ENCODE data around the gene ARL4A. TPM values are rescaled to one million over a fixed set of nuclear protein-coding genes. Genes with fewer than 3 reads are reported as not detected.

Gene ARL4A
- total RNA-seq, 1 experiment from 2014 or later = 18.3 TPM

GRCh38 chr7:12638851-12639456 lies 48.5 kb upstream of the ARL4A start:
- intact Hi-C loops (cut with micrococcal nuclease; ENCODE audit: unreplicated experiment) = loop anchor here (2.0 kb wide), 1 partner anchor 624 kb away; no protein-coding TSS in a partner anchor
- BruUV-seq (replicated peaks) = no TSS peak
- H3K36me3 ChIP-seq (ENCODE audit: insufficient read depth, low read length, poor library complexity, severe bottlenecking) = no peaks in the 10 kb centered on the region
- no peak overlapping the region for H3K27ac ChIP-seq (ENCODE audit: low read depth, low read length, poor library complexity, severe bottlenecking)
- CTCF ChIA-PET = interaction anchor here (1.5 kb wide), 1 partner anchor 47 kb away, joined by 5 read pairs; no protein-coding TSS in a partner anchor
- no peaks in the 10 kb centered on the region for H3K27me3 ChIP-seq (replicated peaks; ENCODE audit: insufficient read depth, low read depth, low read length, poor library complexity)
- no peak overlapping the region for H3K4me3 ChIP-seq (ENCODE audit: low read depth, low read length, poor library complexity, severe bottlenecking)
- DNase-seq (ENCODE audit: low spot score) = peak; percentile 66
- H3K4me1 ChIP-seq (ENCODE audit: insufficient read depth, low read length, poor library complexity, severe bottlenecking) = no peaks in the 10 kb centered on the region
- peak; percentile 65 for TF ChIP-seq CTCF (conservative IDR thresholded peaks at IDR 0.05; ENCODE audit: low read depth, low read length)
- no peak for TF ChIP-seq EZH2 (IDR thresholded peaks at IDR 0.05; ENCODE audit: borderline replicate concordance, low read depth, low read length, poor library complexity, severe bottlenecking)
- POLR2A ChIA-PET (ENCODE audit: low non-redundant PET) = no interaction called here
- no peaks in the 10 kb centered on the region for H3K9me3 ChIP-seq (ENCODE audit: low read depth, low read length, poor library complexity, severe bottlenecking)

DNA sequence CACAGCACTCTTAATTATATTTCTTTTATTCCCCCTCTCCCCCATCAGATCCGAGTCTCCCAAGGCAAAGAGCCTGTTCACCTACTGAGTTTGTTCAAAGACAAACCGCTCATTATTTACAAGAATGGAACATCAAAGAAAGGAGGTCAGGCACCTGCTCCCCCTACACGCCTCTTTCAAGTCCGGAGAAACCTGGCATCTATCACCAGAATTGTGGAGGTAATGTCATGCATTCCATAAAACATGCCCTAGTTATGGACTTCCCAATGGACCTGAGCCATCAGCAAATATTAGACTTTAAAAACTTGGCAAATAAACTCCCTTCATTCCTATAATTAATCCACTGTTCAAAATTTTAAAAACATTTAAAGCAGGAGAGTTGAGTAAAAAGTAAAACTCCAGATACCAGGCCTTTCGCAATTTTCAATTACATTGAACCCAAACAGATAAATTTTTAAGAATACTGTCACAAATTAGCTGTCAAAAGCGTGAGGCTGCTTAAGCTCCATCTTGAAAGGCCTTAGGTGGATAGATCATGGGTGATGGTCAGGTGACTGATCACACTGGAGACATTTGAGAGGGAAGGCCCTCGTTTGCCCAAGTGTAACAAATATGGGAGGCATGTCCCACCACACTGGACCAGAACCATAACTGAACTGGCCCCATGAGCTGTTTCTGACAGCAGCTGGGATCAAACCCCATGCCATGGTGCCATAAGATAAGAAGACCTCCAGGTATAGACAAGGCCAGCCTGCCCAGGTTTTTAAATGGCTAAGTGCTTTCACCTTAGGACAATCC lies 46.9 kb upstream of the ARL4A start:
- H3K4me3 ChIP-seq (ENCODE audit: low read depth, low read length, poor library complexity, severe bottlenecking) = no peak overlapping the region
- POLR2A ChIA-PET (ENCODE audit: low non-redundant PET) = no interaction called here
- H3K4me1 ChIP-seq (ENCODE audit: insufficient read depth, low read length, poor library complexity, severe bottlenecking) = no peaks in the 10 kb centered on the region
- H3K27me3 ChIP-seq (replicated peaks; ENCODE audit: insufficient read depth, low read depth, low read length, poor library complexity) = no peaks in the 10 kb centered on the region
- no peaks in the 10 kb centered on the region for H3K9me3 ChIP-seq (ENCODE audit: low read depth, low read length, poor library complexity, severe bottlenecking)
- DNase-seq (ENCODE audit: low spot score) = no peak
- no TSS peak for BruUV-seq (replicated peaks)
- no peak overlapping the region for H3K27ac ChIP-seq (ENCODE audit: low read depth, low read length, poor library complexity, severe bottlenecking)
- H3K36me3 ChIP-seq (ENCODE audit: insufficient read depth, low read length, poor library complexity, severe bottlenecking) = no peaks in the 10 kb centered on the region
- intact Hi-C loops (cut with micrococcal nuclease; ENCODE audit: unreplicated experiment) = no loop called here
- CTCF ChIA-PET = interaction anchor here (1.4 kb wide), 1 partner anchor 46 kb away, joined by 3 read pairs; no protein-coding TSS in a partner anchor
- TF ChIP-seq EZH2 (IDR thresholded peaks at IDR 0.05; ENCODE audit: borderline replicate concordance, low read depth, low read length, poor library complexity, severe bottlenecking) (no peak), CTCF (conservative IDR thresholded peaks at IDR 0.05; ENCODE audit: low read depth, low read length) (no peak)

- CTCF ChIA-PET = interaction anchor here (1.4 kb wide), 1 partner anchor 46 kb away, joined by 3 read pairs; no protein-coding TSS in a partner anchor
- no peak overlapping the region for H3K27ac ChIP-seq (ENCODE audit: low read depth, low read length, poor library complexity, severe bottlenecking)
- no peaks in the 10 kb centered on the region for H3K9me3 ChIP-seq (ENCODE audit: low read depth, low read length, poor library complexity, severe bottlenecking)
- no peak for DNase-seq (ENCODE audit: low spot score)
- no TSS peak for BruUV-seq (replicated peaks)
- H3K36me3 ChIP-seq (ENCODE audit: insufficient read depth, low read length, poor library complexity, severe bottlenecking) = no peaks in the 10 kb centered on the region
- no peak overlapping the region for H3K4me3 ChIP-seq (ENCODE audit: low read depth, low read length, poor library complexity, severe bottlenecking)
- POLR2A ChIA-PET (ENCODE audit: low non-redundant PET) = no interaction called here
- no peak for TF ChIP-seq EZH2 (IDR thresholded peaks at IDR 0.05; ENCODE audit: borderline replicate concordance, low read depth, low read length, poor library complexity, severe bottlenecking)
- TF ChIP-seq CTCF (conservative IDR thresholded peaks at IDR 0.05; ENCODE audit: low read depth, low read length) = no peak
- intact Hi-C loops (cut with micrococcal nuclease; ENCODE audit: unreplicated experiment) = no loop called here
- no peaks in the 10 kb centered on the region for H3K4me1 ChIP-seq (ENCODE audit: insufficient read depth, low read length, poor library complexity, severe bottlenecking)
- H3K27me3 ChIP-seq (replicated peaks; ENCODE audit: insufficient read depth, low read depth, low read length, poor library complexity) = no peaks in the 10 kb centered on the region
Measured at GRCh38 chr7:12641196-12641595, 46.2 kb upstream of the ARL4A start.
